ENCODE measurements around the gene ABLIM1.

DNA sequence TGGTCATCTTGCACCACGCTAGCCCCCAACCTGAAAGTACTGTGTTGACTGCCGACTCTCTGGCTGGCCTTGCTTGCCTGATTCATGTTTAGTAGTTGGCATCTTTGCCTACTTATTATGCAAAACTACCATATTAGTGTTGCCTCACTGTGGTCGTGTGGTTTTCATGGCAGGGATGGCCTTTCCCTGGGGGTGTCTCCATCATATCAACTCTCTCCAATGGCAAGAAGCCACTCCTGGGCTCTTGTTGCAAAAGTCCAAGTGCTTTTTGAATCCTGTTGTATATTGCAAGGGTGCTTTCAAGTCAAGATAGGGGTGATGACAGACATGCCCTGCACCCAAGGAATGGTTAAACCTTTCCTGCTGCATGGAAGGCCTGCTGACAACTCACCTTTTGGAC, 39.4 kb downstream of the ABLIM1 start:
- TF ChIP-seq, protein P1, sequence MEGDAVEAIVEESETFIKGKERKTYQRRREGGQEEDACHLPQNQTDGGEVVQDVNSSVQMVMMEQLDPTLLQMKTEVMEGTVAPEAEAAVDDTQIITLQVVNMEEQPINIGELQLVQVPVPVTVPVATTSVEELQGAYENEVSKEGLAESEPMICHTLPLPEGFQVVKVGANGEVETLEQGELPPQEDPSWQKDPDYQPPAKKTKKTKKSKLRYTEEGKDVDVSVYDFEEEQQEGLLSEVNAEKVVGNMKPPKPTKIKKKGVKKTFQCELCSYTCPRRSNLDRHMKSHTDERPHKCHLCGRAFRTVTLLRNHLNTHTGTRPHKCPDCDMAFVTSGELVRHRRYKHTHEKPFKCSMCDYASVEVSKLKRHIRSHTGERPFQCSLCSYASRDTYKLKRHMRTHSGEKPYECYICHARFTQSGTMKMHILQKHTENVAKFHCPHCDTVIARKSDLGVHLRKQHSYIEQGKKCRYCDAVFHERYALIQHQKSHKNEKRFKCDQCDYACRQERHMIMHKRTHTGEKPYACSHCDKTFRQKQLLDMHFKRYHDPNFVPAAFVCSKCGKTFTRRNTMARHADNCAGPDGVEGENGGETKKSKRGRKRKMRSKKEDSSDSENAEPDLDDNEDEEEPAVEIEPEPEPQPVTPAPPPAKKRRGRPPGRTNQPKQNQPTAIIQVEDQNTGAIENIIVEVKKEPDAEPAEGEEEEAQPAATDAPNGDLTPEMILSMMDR (IDR thresholded peaks at IDR 0.05): no peak
- no peak for TF ChIP-seq EZH2 (IDR thresholded peaks at IDR 0.05)
- no peak for TF ChIP-seq EZH2phosphoT487 (IDR thresholded peaks at IDR 0.05)

All from neural progenitor cell (in vitro differentiated cells).